ENCODE results near the gene RFX8. TPM values are rescaled to one million over a fixed set of nuclear protein-coding genes. Genes with fewer than 3 reads are reported as not detected.

Gene RFX8
- total RNA-seq, 1 donor from 2014 or later = not detected

DNA sequence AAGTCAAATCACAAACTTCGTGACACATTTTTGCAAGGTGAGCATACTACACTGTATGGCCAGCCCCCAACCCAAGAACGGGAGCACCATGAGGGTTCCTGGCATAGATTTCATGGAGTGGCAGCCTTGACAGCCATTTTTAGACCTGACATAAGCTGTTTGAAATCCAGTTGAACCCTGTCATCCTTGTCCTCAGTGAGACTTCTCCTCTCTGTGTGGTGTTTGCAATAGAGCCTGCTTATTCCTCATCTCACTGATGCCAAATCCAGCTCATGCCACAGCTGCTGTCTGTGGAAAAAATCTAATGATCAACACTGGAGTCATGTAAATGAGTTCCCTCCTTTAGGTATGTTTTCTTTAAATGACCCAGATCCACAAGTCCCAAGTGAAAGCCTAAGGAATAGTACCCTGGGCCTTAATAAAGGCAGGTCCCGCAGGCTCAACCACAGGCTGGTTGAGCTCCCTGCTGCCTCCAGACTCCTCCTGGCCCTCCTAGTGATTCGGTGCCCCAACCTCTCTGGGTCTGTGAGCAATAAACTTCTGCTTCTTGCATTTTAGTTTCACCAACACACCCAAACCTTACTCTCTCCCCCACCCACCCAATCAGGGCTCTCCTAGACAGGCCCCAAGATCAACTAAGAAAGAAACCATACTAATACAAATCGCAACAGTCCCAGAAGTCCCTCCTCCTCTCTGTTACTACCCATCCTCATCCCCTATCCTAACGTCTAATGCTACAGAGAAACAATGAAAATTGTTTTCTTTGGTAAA, 79.2 kb downstream of the RFX8 start:
- peaks cover 26% of the 10 kb centered on the region for H3K27me3 ChIP-seq (ENCODE audit: low read depth)
- H3K36me3 ChIP-seq = no peaks in the 10 kb centered on the region
- no peak overlapping the region for H3K4me3 ChIP-seq
- TF ChIP-seq, protein P1, sequence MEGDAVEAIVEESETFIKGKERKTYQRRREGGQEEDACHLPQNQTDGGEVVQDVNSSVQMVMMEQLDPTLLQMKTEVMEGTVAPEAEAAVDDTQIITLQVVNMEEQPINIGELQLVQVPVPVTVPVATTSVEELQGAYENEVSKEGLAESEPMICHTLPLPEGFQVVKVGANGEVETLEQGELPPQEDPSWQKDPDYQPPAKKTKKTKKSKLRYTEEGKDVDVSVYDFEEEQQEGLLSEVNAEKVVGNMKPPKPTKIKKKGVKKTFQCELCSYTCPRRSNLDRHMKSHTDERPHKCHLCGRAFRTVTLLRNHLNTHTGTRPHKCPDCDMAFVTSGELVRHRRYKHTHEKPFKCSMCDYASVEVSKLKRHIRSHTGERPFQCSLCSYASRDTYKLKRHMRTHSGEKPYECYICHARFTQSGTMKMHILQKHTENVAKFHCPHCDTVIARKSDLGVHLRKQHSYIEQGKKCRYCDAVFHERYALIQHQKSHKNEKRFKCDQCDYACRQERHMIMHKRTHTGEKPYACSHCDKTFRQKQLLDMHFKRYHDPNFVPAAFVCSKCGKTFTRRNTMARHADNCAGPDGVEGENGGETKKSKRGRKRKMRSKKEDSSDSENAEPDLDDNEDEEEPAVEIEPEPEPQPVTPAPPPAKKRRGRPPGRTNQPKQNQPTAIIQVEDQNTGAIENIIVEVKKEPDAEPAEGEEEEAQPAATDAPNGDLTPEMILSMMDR (IDR thresholded peaks at IDR 0.05; ENCODE audit: borderline replicate concordance) = no peak
- H3K27ac ChIP-seq (replicated peaks) = no peak overlapping the region
- no peaks in the 10 kb centered on the region for H3K4me1 ChIP-seq
- intact Hi-C loops (cut with micrococcal nuclease) = no loop called here
- DNase-seq = no peak
- no peaks in the 10 kb centered on the region for H3K9me3 ChIP-seq (replicated peaks)

DNA sequence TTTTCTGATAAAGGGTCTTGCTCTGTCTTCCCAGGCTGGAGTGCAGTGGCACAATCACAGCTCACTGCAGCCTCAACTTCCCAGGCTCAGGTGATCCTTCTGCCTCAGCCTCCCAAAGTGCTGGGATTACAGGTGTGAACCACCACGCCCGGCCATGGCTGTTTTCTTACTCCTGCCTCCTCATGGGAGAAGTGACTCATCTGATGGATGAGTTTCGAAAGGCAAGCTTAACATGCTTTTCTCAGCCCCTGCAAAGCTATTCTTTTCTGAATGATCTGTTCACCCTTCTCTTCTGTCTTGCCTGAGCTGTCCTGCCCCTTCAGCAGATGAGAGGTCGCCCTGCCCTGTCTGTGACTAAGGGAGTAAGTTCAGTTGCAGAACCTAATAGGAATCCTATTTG, 86.7 kb downstream of the RFX8 start:
- no peaks in the 10 kb centered on the region for H3K36me3 ChIP-seq
- H3K4me3 ChIP-seq = no peak overlapping the region
- no peaks in the 10 kb centered on the region for H3K9me3 ChIP-seq (replicated peaks)
- H3K4me1 ChIP-seq = peaks cover 16% of the 10 kb centered on the region
- peaks cover 69% of the 10 kb centered on the region for H3K27me3 ChIP-seq (ENCODE audit: low read depth)
- TF ChIP-seq, protein P1 (IDR thresholded peaks at IDR 0.05; ENCODE audit: borderline replicate concordance) = no peak
- intact Hi-C loops (cut with micrococcal nuclease) = no loop called here
- no peak overlapping the region for H3K27ac ChIP-seq (replicated peaks)
- no peak for DNase-seq

- TF ChIP-seq, protein P1 (IDR thresholded peaks at IDR 0.05; ENCODE audit: borderline replicate concordance) = peak; percentile 71
- H3K4me3 ChIP-seq = peak within 1 kb of the TSS; percentile 69
- H3K4me1 ChIP-seq = peaks cover 16% of the 10 kb centered on the region
- intact Hi-C loops (cut with micrococcal nuclease) = no loop called here
- H3K27ac ChIP-seq (replicated peaks) = no peak within 1 kb of the TSS
- no peaks in the 10 kb centered on the region for H3K9me3 ChIP-seq (replicated peaks)
- peaks cover 69% of the 10 kb centered on the region for H3K27me3 ChIP-seq (ENCODE audit: low read depth)
- H3K36me3 ChIP-seq = no peaks in the 10 kb centered on the region
- DNase-seq = peak; percentile 66
Observed at GRCh38 chr2:101387151-101387834, 87.6 kb downstream of the RFX8 start, which contains the start of gene CREG2. Gene CREG2, minus strand, starts transcription at chr2:101387503. Its CDS starts 46 bp downstream, at chr2:101387457.

DNA sequence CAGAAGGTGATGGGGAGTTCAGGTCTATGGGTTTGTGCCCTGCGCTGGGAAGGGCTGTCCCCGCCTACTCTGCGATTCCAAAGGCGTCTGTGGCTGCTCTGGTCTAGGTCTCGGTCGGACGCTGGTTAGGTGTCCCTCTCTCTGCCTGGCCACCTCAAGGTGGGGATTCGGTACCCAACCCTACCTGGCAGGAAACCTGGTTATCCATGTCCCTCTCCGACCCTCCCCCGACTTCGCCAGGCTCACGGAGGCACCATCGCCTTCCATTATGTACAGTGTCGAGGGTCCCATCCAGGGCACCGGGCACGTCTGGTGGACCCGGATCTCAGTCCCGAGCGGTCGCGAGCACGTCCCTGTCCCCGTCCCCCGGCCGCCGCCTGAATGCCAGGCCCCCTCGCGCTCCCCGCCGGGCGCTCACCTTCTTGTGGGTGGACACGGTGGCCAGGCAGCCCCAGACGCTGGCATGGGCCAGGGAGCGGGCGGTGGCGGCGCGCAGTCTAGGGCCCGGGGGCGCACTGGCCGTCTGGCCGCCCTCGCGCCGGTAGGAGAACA, 88.2 kb downstream of the RFX8 start:
- Histone ChIP-seq H3K27ac (replicated peaks) (no peak overlapping the region), H3K9me3 (replicated peaks) (no peaks in the 10 kb centered on the region), H3K36me3 (no peaks in the 10 kb centered on the region), H3K4me3 (peak overlapping the region; percentile 69), H3K27me3 (ENCODE audit: low read depth) (peaks cover 69% of the 10 kb centered on the region), H3K4me1 (peaks cover 16% of the 10 kb centered on the region)
- TF ChIP-seq, protein P1 (IDR thresholded peaks at IDR 0.05; ENCODE audit: borderline replicate concordance) = no peak
- peak; percentile 17 for DNase-seq
- intact Hi-C loops (cut with micrococcal nuclease) = no loop called here

GRCh38 chr2:101383016-101383541, 91.8 kb downstream of the RFX8 start:
- Histone ChIP-seq H3K9me3 (replicated peaks) (no peaks in the 10 kb centered on the region), H3K4me1 (peaks cover 25% of the 10 kb centered on the region), H3K27ac (replicated peaks) (no peak overlapping the region), H3K27me3 (ENCODE audit: low read depth) (peaks cover 43% of the 10 kb centered on the region), H3K4me3 (no peak overlapping the region), H3K36me3 (no peaks in the 10 kb centered on the region)
- intact Hi-C loops (cut with micrococcal nuclease) = no loop called here
- DNase-seq = no peak
- TF ChIP-seq, protein P1 (IDR thresholded peaks at IDR 0.05; ENCODE audit: borderline replicate concordance) = no peak

Data from left ventricle myocardium inferior (tissue), 1 donor.